Right renal cortex interstitium (tissue), 3 donors: Measurements from ENCODE around the gene RNU6-9. TPM values are rescaled to one million over a fixed set of nuclear protein-coding genes. Genes with fewer than 3 reads are reported as not detected.
A peak's percentile ranks its signal among the peaks of the same experiment; 100 is the strongest.

Experiments used
- DNase-seq, 3 donors: peaks; one replicate each; pipeline ENCODE4 v3.0.0-alpha.2; 2013; ENCODE audit warnings: low read depth in 3 of 3, low spot score in 2 of 3
- polyA plus RNA-seq, 3 donors: library from polyadenylated mRNA; unstranded; fragments of 120-200 nt; gene quantifications; one replicate each; pipeline ENCODE4 v1.2.1, GENCODE V29; 2013; ENCODE audit not compliant: insufficient read length in 3 of 3

Gene RNU6-9
- polyA plus RNA-seq, 3 donors: not detected

DNA sequence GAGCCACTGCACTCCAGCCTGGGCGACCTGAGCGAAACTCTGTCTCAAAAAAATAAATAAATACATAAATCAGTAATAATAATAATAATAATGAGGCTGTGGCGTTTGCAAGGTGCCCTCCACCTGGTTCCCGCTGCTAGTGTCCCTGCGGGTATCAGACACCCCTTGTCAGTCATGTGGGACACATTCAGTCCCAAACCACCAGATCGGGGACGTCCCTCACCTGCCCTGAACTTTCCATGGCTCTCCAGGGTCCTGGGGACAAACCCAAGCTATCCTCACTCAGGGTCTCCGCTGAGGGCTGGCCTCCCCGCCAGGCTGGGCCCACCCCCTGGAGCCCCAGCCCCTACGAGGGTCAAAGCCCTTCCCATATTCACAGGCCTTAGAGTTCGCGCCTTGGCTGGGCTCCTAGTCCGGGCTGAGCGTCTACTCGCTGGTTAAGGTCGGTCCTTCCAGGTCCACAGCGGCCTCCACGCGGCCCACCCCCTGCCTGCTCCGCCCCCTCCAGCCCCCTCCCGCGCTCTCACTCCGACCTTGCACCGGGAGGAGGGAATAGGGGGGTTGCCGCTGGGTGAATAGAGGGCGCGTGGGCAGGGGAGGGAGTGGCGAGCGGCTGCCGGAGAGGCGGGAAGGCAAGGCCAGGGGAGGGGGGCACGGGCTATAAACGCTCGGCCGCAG lies 23.5 kb downstream of the RNU6-9 start:
- DNase-seq: no peak

GRCh38 chr19:917323-918151 lies 24.3 kb downstream of the RNU6-9 start, which contains the start of gene KISS1R:
TSS of gene KISS1R (plus strand) at chr19:917333. CDS start at chr19:917503, 170 bp downstream.
- DNase-seq: no peak

DNA sequence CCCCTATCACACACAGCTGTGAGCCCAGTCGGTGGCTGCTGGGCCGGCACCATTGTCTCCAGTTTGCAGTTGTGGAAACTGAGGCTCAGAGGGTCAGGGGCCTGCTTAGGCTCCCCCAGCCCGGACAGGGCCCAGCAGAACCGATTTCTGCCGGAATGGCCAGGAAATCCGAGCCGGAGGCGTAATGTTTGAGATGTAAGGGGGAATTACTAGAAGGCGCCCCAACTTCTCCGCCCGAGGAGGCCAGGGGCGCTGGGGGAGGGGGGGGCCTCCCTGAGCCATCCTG lies 24.8 kb downstream of the RNU6-9 start:
- DNase-seq: no peak

DNA sequence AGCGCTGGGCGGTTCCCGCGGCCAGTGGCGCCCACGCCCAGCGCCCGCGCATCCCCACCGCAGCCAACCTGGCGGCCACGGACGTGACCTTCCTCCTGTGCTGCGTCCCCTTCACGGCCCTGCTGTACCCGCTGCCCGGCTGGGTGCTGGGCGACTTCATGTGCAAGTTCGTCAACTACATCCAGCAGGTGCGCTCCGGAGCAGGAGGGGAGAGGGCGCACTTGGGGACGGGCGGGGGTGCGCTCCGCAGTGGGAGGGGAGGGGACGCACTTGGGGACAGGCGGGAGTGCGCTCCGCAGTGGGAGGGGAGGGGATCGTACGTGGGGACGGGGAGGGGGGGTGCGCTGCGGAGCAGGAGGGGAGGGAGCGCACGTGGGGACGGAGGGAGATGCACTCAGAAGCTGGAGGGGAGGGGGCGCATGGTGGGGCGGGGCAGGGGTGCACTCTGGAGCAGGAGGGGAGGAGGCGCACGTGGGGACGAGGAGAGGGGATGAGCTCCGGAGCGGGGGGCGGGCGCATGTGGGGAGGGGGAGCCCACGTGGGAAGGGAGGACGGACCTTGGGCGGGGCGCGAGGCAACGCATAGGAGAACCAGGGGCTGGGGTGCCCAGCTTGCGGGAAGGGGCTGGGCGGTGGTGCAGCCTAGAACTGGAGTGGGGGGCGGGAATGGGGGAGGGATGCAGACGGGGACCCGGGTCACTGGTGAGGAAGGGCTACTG lies 25.4 kb downstream of the RNU6-9 start:
- DNase-seq: no peak

- DNase-seq: no peak
Measured at GRCh38 chr19:919199-920050, 26.1 kb downstream of the RNU6-9 start.

GRCh38 chr19:920051-920864 lies 27.0 kb downstream of the RNU6-9 start:
- DNase-seq: no peak

DNA sequence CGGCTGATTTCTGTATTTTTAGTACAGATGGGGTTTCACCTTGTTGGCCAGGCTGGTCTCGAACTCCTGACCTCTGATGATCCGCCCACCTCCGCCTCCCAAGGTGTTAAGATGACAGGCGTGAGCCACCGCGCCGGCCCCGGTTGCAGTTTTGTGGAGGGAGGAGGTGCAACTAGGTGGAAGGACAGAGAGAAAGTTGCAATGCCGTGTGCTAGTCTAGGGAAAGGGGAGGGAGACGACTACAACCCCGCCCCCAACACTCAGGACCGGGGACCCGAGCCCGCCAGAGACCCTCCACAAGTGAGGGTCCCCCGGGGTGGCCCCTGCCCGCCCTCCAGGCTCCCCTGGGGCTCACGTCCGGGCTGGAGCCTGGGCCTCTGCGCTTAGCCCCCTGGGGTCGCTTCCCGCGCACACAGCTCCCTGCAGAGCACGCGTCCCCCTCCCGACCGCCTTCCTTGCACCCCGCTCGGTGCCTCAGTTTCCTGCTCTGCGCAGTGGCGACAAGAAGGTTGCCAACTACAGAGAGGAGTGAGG lies 31.3 kb downstream of the RNU6-9 start:
- DNase-seq: no peak

DNA sequence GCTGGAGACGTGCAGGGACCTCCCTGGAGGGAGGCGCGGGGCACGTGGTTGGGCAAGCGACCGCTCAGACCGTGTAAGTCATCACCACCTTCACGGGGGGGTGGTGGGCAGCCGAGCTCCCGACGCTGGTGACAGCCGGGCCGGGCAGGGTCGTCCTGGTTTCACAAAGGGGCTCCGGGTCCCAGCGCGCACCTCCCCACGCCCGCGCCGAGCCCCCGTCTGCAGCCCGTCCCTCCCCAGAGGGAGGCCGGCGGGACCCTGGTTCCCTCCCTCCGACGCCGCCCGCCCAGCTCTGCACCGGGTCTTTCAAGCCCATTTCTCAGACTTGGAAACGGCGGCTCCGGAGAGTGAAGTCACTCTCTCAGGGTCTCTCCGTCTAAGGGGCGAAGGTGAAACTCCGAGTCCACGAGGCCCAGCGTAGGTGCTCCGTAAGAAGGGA lies 31.8 kb downstream of the RNU6-9 start:
- no peak for DNase-seq

- peak in 1 of 3 donors; percentile 85 for DNase-seq
Measured at GRCh38 chr19:925526-926322, 32.4 kb downstream of the RNU6-9 start, which contains the start of gene ARID3A. TSS of gene ARID3A (plus strand) at chr19:926035. CDS start at chr19:929529, 3,494 bp downstream.

DNA sequence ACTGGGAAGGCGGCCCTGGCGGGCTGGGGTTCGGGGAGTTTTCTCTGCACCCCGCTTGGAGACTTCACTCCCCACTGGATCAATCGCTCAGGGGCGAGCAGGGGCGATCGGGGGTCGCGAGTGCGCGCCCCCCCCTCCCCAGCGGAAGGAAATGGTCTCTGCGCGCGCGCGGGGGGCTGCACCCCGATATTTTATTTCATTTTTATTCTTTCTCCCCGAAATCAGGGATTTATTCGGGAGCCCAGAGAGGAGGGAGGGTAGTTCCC lies 33.0 kb downstream of the RNU6-9 start:
- DNase-seq: no peak

DNA sequence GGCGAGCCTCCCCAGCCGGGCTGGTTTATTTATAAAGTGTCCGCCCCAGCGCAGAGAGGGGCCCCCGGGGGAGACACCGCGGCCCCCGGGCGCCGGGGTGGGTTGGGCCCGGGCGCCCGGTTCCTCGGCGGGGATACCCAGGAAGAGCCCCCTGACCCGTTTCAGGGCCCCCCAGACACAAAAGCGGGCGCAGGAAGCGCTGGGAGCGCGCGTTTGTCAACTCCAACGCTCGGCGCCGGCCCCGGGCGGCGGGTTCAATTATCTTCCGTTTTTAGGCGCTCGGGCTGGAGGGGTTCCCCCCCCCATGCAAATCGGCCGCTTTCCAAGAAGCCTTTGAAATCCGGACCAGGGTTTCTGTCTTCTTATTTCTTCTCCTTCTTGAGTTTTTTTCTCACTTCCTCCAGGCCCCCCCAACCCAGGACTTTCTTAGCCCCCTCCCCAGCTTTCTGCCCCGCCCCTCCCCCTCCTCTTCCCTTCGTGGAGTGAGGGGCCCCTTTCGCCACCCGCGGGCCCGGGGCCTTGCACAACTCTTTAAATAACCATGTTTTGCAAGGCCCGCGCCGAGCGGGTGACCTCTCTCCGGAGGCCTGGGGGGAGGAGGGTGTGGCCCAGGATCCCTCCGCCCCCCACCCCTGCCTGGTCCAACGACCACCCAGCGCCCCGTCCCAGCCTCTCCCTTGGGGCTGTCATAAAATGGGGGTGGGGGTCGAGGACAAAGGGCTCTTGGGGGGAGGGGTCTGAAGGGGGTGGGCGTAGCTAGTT lies 33.5 kb downstream of the RNU6-9 start:
- no peak for DNase-seq

DNA sequence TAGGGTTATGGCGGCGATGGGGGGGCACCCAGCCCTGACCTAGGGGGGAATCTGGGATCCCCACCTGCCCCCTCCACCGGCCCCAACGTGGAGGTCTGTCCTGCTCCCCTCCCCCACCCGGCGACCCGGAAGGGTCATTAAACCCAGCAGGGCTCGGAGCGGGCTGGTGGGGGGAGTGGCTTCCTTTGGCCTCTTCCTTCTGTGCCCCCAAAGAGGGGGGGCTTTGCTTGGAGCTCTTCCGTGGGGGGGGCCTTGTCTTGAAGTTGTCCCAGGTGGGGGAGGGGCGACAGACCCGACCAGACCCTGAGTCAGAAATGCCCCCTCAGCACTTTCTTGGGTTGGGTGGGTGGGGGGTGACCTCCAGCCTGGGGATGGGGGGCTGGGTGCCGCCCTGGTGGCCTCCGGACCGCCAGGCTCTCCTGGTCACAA lies 34.1 kb downstream of the RNU6-9 start:
- no peak for DNase-seq

- no peak for DNase-seq
Measured at GRCh38 chr19:927780-928401, 34.6 kb downstream of the RNU6-9 start.

- DNase-seq: no peak
Measured at GRCh38 chr19:928471-929202, 35.4 kb downstream of the RNU6-9 start.

DNA sequence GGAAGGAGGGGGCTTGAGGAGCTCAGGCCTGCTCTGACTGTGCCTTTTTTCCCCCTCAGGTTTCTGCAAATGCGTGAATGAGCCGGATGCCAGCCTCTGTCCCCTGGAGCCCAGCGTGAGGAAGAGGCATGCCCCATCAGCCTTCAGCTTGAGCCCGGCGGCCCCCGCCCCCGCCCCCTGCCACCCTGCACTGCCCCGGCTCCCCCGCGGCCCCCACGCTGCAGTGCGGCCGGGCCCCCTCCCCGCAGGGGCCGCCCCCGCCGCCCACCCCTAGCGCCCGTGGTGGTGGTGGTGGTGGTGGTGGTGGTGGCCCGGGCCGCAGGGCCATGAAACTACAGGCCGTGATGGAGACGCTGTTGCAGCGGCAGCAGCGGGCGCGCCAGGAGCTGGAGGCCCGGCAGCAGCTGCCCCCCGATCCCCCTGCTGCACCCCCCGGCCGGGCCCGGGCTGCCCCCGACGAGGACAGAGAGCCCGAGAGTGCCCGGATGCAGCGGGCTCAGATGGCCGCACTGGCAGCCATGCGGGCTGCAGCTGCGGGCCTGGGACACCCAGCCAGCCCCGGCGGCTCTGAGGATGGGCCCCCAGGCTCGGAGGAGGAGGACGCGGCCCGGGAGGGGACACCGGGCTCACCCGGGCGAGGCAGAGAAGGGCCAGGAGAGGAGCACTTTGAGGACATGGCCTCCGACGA lies 36.1 kb downstream of the RNU6-9 start:
- DNase-seq: no peak

DNA sequence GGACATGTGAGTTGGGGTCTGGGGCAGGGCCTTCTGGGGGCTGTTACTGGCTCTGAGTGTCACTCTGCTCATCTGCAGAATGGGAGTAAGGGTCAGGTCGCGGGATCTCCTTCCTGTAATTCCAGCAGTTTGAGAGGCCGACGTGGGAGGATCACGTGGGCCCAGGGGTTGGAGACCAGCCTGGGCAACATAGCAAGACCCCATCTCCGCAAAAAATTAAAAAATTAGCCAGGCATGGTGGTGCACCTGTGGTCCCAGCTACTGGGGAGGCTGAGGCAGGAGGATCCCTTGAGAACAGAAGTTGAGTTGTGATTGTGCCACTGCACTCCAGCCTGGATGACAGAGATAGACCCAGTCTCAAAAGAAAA lies 36.6 kb downstream of the RNU6-9 start:
- no peak for DNase-seq
